ENCODE measurements around the gene CBR4.
"Not testable (repeated sequence)": the region's sequence is repeated elsewhere in the genome, so short reads cannot be mapped to it uniquely, and the experiment has no call there.

The CBR4 gene

DNA sequence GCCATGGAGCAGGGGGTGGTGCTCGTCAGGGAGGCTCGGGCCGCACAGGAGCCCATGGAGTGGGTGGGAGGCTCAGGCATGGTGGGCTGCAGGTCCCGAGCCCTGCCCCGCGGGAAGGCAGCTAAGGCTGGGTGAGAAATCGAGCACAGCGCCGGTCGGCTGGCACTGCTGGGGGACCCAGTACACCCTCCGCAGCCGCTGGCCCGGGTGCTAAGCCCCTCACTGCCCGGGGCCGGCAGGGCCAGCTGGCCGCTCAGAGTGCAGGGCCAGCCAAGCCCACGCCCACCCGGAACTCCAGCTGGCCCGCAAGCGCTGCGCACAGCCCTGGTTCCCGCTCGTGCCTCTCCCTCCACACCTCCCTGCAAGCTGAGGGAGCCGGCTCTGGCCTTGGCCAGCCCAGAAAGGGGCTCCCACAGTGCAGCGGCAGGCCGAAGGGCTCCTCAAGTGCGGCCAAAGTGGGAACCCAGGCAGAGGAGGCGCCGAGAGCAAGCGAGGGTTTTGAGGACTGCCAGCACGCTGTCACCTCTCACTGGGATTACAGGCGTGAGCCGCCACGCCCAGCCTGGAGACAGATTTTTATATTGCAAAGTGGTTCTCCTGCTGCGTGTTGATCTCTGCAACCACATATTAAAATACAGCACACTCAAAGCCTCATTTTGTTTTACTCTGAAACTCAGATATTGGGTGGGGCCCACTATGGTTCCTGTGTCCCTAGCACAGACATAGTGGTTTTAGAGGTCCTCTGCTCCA is 26.0 kb upstream of the CBR4 start:
- not testable (repeated sequence) for H3K4me3 ChIP-seq (ENCODE audit: low read depth, low read length)

DNA sequence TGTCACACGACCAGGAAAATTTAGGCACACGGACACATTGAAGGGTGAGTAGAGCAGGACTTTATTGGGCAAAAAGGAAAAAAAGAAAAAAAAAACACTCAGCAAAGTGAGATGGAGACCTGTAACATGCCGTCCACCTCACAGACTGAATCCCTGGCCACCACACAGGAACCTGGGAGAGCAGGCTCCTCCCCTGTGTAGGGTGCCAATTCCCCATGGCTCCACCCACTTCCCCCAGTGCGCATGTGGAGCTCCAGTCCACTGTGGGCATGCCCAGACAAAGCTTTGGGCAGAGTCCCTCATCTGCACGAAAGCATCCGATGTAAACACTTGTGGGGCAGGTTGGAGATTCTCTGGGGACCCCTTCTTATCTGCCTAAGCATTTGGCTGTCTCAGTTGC is 23.6 kb upstream of the CBR4 start:
- no peak overlapping the region for H3K4me3 ChIP-seq (ENCODE audit: low read depth, low read length)

DNA sequence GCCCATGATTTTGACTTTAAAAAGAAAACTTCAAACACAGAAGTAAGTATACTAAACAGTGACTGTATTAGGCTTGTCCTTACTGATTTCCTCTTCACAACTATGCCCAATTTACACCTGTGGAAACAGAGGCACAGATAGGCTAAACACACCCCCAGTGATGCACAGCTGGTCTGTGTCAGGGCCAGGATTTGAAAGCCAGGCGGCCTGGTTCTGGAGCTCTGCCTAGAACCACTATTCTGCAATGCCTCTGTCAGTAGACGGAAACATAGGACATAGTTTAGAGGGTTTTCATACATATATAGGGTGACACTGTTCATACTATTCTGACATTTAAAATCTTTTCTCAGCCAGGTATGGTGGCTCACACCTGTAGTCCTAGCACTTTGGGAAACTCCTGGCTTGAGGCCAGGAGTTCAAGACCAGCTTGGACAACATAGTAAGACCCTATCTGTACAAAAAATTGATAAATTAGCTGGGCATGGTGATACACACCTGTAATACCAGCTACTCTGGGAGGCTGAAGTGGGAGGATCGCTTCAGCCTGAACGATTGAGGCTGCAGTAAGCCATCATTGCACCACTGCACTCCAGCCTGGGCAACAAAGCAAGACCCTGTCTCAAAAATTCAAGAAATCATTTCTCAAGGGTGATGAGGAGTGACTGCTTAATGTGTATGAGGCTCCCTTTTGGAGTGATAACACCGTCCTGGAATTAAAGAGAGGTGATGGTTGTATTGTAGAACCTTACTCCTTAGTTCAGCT is 23.0 kb upstream of the CBR4 start:
- no peak overlapping the region for H3K4me3 ChIP-seq (ENCODE audit: low read depth, low read length)

DNA sequence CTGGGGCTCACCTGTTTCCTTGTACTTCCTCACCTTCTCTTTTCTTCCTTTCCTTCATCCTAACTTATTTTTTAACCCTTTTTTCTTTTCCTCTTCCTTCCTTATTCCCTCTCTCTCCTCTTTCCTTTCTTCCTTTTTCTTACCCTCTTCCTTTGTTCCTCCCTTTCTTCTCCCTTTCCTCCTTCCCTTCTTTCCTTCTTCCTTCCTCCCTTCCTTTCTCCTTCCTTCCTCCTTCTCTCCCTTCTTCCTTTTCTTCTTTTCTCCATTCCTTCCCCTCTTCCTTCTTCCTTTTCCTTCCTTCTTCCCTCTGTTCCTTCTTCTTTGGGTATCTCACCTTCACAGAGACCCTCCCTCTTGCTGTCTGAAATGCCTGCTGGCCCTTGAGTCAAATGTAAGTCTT is 22.1 kb upstream of the CBR4 start:
- no peak overlapping the region for H3K4me3 ChIP-seq (ENCODE audit: low read depth, low read length)

DNA sequence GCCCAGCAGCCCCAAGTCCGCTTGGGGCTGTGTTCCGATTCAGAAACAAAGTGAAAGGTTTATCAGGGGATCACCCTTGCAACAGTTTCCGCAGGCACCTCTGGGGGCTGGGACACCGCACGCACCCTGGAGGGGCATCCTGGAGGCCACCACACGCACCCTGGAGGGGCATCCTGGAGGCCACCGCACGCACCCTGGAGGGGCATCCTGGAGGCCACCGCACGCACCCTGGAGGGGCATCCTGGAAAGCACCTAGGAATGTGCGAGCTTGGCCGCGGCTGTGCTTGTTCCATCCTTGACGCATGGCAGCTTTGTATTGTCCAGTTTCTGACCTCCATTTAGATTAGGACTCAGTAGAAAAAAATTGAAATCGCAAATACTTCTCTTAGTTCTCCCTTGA is 21.3 kb upstream of the CBR4 start:
- no peak overlapping the region for H3K4me3 ChIP-seq (ENCODE audit: low read depth, low read length)

DNA sequence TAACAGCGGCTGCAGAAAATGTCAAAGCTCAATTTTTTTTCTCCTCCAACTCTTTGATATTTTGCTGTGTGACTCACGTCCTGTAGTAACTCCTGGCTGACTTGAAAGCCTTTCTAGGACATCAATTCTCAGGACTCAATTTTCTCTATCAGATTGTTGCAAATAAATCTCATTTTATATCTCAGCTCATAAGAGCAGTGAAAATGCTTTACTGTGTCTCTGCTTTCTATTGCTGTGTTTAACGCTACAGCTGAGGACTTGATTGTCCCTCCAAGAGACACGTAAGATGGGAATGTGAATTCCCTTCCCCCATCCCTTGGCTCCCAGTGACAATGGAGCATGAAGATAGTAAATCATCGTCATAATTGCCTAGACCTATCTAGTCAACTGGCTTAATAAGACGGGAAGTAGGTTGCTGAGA is 20.5 kb upstream of the CBR4 start:
- H3K4me3 ChIP-seq (ENCODE audit: low read depth, low read length), result no peak overlapping the region

DNA sequence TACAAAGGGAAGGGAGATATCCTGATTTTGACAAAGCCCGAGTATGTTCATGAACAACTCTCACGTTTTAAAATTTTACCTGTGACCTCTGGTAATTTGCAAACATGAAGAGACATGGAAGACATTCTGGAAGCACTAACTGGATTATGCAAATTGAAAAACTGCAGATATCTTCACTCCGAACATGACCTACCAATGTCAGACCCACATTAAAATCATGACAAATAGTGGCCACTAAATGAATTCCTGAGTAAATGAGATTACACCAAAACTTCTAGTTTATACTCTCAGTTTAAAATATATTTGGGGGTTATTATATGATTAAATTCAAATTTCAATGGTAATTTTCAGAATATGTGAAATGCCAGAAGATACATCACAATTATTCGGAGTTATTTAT is 19.9 kb upstream of the CBR4 start:
- no peak overlapping the region for H3K4me3 ChIP-seq (ENCODE audit: low read depth, low read length)

DNA sequence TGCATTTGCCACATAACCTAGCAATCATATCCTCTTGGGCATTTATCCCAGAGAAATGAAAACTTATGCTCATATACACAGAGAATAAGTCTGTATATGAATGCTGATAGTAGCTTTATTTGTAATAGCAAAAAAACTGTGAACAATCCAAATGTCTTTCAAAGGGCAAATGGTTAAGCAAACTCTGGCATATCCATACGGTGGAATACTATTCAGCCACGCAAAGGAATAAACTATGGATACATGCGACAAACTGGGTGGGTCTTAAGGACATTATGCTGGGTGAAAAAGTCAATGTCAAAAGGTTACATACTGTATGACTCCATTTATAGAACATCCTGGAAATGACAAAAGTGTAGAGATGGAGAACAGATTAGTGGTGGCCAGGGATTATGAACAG is 17.6 kb upstream of the CBR4 start:
- H3K4me3 ChIP-seq (ENCODE audit: low read depth, low read length), result no peak overlapping the region

DNA sequence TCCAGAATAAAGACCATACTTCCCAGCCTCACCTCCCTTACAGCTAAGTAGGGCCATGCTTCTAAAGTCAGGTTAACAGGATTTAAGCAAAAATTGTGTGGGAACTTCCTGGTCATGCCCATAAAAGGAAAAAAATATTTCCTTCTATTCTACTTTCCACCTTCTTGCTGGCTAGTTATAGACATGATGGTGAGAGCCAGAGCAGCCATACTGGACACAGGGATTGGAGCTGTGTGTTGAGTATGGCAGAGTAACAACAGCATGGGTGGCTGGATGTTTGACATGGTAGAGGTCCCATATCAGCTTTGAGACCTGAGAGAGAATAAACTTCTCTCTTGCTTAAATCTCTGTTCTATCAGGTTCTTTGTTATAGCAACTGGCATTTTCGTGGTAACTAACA is 15.1 kb upstream of the CBR4 start:
- no peak overlapping the region for H3K4me3 ChIP-seq (ENCODE audit: low read depth, low read length)

DNA sequence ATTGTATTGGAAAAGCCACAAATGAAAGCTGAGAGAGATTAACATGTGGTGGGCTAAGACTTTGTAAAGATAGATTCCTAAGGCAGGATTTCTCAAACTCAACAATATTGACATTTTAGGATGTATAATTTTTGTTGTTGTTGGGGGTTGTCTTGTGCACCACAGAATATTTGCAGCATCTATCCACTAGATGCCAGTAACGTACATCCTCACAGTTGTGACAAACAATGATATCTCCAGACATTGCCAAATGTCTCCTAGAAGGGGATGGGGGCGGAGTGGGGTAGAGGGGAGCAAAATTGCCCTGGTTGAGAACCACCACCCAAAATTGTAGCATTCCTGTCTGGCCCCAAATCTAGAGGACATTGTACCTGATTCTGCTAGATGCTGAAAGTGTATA is 14.7 kb upstream of the CBR4 start:
- no peak overlapping the region for H3K4me3 ChIP-seq (ENCODE audit: low read depth, low read length)

DNA sequence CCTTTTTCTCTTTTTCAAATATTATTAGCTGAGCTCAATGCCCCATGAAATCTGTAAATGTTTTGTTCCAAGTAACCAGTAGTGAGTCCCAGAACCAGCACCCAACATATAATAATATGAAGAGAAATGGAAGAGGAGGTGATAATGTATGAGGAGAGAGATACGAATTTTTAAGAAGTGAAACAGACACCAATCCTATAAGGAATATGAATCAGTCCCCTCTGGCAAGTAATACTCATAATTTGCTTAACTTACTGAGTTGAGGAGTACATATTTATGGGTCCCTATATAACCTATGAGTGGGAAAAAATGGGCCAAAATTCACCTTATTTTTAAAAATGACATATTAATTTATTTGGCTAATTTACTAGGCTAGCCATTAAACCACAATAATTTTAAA is 8.4 kb upstream of the CBR4 start:
- H3K4me3 ChIP-seq (ENCODE audit: low read depth, low read length), result no peak overlapping the region

DNA sequence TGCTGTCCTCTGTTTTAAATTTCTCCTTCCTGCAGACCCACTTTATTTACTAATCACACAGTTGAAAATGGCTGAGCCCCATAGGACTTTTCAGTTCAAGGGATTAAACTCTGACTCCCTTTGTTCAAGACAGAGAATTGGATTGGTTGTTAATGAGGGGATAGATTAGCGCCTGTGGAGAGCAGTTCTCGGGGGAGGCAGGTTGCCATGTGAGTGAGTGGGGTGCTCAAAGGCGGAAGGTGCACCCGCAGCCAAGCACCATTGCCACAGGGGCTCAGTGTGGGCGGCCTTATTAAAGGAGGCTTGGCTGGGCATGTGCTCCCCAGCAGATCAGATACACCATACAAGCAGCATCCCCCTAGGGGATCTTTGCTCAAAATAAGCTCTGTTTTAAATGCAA is 7.9 kb upstream of the CBR4 start:
- H3K4me3 ChIP-seq (ENCODE audit: low read depth, low read length), result no peak overlapping the region

DNA sequence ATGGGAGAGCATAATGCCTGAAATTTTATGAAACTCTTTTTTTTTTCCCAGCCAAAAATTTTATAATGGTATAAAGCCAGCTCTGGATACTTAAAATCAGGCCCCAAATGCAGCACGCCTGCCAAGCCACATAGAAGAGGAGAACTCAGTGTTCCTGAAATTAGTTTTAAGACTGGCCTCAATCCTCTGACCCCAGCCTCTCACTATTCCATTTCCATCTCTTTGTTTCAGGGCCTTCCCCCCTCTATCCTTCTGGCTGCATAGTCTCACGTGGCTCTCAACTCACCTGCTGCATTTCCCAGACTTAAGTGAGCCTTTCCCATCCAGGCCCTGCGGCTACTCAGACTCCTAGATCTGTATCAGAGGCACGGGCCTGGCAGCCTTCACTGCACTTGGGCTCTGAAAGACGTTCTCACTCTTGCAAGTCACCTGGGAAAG is 5.2 kb upstream of the CBR4 start:
- H3K4me3 ChIP-seq (ENCODE audit: low read depth, low read length), result no peak overlapping the region

DNA sequence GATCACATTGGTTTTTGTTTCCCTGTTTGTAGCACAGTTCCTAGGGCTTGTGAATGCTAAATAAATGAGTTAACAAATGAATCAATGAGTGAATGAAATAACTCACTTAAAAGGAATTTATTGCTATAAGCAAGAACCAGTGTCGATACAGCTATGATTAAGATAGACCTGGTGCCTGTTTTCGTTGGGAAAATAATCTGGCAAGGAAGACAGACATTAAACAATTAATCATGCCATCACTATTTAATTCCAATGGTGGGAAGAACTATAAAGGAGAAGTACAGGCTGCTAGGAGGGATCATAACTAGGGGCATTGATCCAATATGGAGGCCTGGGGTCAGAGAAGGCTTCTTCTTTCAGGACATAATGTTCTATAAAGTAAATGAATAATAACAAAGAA is 4.5 kb upstream of the CBR4 start:
- H3K4me3 ChIP-seq (ENCODE audit: low read depth, low read length), result no peak overlapping the region

DNA sequence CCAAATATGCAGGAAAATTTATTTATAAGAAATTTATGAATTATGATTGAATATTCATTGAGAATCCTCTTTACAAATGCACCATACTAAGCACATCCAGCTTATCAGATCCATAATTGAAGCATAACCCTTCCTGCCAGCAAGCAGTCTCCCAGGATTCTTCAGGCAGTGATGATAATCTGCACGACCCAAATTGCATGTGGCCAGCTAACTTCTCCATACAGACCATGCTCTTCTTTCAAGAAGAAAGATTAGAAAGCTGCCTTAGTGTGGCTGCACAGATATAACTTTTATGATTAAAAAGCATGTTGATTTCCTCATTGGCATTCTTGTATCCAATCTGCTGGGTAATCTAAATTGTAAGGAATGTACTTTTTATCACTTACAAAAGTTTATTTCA is 3.3 kb upstream of the CBR4 start:
- H3K4me3 ChIP-seq (ENCODE audit: low read depth, low read length), result no peak overlapping the region

DNA sequence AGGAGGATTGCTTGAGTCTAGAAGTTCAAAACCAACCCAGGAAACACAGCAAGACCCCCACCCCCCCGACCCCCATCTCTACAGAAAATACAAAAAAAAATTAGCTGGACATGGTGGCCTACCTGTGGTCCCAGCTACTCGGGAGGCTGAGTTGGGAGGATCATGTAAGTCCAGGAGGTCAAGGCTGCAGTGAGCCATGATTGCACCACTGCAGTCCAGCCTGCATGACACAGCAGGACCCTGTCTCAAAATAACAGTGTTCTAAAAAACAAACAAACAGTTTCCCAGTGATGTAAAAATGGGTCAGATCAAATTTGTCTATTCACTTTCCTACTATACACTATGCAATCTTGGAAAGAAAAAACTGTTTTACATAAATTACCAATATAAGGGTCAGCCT is 2.0 kb upstream of the CBR4 start:
- no peak overlapping the region for H3K4me3 ChIP-seq (ENCODE audit: low read depth, low read length)

DNA sequence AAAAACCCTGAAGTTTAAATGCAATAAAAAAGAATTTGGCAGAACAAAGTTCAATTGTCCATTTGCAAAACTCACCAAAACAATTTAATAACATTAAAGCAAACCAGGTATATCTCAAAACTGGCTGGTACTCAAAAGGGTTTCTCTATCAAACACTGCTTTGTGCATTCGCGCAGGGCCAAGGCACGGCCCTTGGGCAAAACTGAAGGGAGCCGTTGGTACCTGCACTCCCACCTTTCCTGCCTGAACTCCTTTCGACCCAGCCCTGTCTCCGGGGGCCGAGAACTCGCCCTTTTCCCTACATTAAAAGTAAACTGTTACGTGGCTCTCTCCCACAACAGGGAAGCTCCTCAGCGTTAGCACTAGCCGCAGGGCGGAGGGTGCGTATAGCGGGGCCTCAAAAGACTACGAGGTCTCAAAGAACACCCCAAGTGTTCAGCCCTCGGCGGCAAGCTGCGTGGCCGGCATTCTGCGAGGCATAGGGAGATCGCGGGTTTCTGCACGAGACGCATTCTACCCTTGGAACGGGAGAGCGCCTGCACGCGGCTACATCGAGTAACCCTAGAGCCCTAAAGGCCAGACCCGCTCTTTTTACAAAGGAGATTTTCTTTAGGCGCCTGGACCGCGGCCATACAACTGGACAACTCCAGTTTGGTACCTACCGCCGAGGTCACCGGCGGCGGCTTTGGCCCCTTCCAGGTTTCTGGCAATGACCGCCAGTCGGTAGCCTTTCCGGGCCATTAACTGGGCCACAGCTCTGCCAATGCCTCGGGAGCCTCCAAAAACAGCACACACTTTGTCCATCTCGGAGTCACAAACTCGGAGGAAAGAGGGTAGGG is 550 bp downstream of the CBR4 start:
- peak overlapping the region; percentile 82 for H3K4me3 ChIP-seq (ENCODE audit: low read depth, low read length)

DNA sequence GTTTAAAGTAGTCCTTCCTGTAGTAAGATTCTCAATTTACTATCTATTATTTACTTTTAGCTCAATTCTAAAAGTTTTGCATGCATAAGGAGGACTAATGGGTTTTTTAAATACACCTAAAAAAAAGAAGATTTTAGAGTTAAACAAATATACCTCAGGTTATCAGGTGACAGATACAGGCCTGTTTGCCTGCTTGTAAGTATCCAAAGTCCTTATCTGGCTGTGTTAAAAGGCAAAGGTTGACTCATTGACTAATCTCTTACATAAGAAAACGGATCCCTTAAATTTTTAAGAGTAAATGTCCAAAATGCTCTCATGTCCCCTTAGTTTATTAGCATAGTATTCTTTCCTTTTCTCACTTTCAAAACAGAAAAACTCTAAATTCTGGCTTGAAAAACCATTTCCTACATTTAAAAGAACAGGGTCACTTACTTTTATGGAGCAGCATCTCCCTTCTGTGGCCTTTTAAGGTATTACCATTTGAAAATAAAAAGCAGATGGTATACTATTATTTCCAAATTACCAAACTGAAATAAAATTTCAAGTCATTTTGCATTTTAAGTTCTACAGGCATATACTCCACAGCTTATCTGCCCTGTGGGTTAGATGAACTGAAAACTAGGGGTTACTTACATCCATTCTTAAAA is 4.5 kb downstream of the CBR4 start:
- no peak overlapping the region for H3K4me3 ChIP-seq (ENCODE audit: low read depth, low read length)

DNA sequence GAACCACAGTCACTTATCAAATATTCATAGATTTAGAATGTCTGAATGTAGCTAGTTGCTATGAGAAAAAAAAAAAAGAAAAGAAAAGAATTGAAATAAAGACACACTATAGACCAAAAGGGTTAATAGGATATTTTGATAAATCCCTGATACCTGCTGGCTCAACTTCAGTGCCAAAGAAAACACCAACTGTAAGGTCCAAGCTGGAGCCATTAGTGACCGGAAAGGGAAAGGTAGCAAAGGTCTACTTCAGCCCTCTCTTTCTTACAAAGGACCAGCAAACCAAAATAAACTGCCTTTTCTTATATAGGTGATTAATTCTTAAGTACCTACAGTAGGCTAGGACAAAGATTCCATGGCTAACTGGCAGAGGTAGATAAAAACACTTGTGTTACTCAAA is 9.7 kb downstream of the CBR4 start:
- H3K4me3 ChIP-seq (ENCODE audit: low read depth, low read length), result no peak overlapping the region

DNA sequence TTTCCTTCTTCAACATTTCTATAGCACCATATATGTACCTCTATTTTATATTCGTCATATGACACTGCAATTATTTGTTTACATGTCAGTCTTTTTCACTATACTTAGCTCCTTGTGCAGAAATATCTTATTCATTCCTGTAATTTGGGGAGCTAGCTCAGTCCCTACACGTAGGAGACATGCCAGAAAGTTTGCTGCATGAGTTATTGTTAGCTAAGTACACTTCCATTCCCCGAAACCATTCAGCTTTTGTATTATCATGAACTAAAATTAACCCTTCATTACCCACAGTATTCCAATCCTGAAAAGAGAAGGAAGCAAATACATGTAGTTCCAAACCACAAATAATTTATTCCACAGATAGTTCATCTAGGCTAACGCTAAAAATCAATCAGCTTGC is 10.2 kb downstream of the CBR4 start:
- no peak overlapping the region for H3K4me3 ChIP-seq (ENCODE audit: low read depth, low read length)

DNA sequence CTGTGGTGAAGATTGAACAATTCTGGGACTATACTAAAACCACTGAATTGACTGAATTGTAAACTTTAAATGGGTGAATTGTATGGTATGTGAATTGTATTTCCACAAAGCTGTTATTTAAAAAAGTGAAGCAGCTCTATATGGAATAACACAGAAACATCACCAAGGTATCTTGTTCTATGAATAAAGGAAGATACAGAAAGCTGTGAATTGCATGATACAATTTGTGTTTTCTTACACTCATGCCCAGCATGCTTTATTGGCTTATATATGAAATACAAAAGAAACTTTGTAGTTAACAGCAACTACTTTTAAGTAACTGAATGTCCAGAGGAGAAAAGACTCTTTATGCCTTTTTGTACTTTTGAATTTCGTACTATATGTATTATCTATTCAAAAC is 11.5 kb downstream of the CBR4 start:
- H3K4me3 ChIP-seq (ENCODE audit: low read depth, low read length), result no peak overlapping the region

All from iPS-11a (cell line).